ENCODE results near the gene BMS1.
A peak's percentile ranks its signal among the peaks of the same experiment; 100 is the strongest.

DNA sequence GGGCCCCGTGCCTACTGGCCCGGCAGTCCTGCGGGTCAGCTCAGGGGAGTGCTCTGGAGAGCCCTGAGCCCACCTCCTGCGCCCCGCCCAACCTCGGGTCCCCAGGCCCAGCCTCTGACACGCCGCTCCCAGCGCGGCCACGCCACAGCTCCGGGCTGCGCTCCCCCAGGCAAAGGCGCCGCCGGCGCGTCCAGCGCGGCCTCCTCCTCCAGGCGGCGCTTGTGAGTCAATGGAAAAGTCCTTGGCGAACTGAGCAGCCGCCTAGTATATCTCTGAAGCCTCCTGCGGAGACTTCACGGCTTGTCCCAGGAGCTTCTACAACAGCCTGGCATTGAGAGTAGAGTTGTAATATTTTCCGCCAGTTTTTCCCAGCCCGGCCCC is 29.5 kb upstream of the BMS1 start:
- TF ChIP-seq, protein P1, sequence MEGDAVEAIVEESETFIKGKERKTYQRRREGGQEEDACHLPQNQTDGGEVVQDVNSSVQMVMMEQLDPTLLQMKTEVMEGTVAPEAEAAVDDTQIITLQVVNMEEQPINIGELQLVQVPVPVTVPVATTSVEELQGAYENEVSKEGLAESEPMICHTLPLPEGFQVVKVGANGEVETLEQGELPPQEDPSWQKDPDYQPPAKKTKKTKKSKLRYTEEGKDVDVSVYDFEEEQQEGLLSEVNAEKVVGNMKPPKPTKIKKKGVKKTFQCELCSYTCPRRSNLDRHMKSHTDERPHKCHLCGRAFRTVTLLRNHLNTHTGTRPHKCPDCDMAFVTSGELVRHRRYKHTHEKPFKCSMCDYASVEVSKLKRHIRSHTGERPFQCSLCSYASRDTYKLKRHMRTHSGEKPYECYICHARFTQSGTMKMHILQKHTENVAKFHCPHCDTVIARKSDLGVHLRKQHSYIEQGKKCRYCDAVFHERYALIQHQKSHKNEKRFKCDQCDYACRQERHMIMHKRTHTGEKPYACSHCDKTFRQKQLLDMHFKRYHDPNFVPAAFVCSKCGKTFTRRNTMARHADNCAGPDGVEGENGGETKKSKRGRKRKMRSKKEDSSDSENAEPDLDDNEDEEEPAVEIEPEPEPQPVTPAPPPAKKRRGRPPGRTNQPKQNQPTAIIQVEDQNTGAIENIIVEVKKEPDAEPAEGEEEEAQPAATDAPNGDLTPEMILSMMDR (IDR thresholded peaks at IDR 0.05), result peak; percentile 74 to 93 (median 89)
- peak in 2 of 3 donors; percentile 44 to 49 for TF ChIP-seq POLR2A (IDR thresholded peaks at IDR 0.05)

Data from body of pancreas (tissue), 4 donors.